H9 (cell line): Measurements from ENCODE around the gene PRPF40A. TPM values are rescaled to one million over a fixed set of nuclear protein-coding genes. Genes with fewer than 3 reads are reported as not detected.

Experiments used
- DNase-seq: peaks from one replicate; pipeline ENCODE4 v3.0.0-alpha.2; 2017
- H2AFZ ChIP-seq: one replicate; pipeline ENCODE4 v1.6.1; 2013; ENCODE audit warnings: mild to moderate bottlenecking, low read length, control low read depth, moderate library complexity
- H2AK5ac ChIP-seq: 2 replicates; pipeline ENCODE4 v1.6.1; 2013; ENCODE audit warnings: low read length, control low read depth, mixed read lengths; ENCODE audit not compliant: insufficient read length
- H2BK120ac ChIP-seq: one replicate; pipeline ENCODE4 v1.6.1; 2013; ENCODE audit warnings: low read depth, mild to moderate bottlenecking, low read length, control low read depth, inconsistent platforms; ENCODE audit not compliant: poor library complexity, severe bottlenecking
- H2BK12ac ChIP-seq: 2 replicates; pipeline ENCODE4 v1.6.1; 2013; ENCODE audit warnings: low read length, control low read depth, mixed read lengths, low read depth; ENCODE audit not compliant: insufficient read length
- H2BK15ac ChIP-seq: 2 replicates; pipeline ENCODE4 v1.6.1; 2013; ENCODE audit warnings: low read depth, low read length, control low read depth
- H2BK20ac ChIP-seq: one replicate; pipeline ENCODE4 v1.6.1; 2013; ENCODE audit warnings: low read depth, mild to moderate bottlenecking, low read length, control low read depth, inconsistent platforms; ENCODE audit not compliant: poor library complexity, severe bottlenecking
- H2BK5ac ChIP-seq: 2 replicates; pipeline ENCODE4 v1.6.1; 2013; ENCODE audit warnings: low read length, control low read depth, mixed read lengths; ENCODE audit not compliant: insufficient read length
- H3K14ac ChIP-seq: 2 replicates; pipeline ENCODE4 v1.6.1; 2013; ENCODE audit warnings: low read length, control low read depth; ENCODE audit not compliant: insufficient read depth
- H3K18ac ChIP-seq: 2 replicates; pipeline ENCODE4 v1.6.1; 2013; ENCODE audit warnings: low read depth, mild to moderate bottlenecking, mixed read lengths, low read length, control low read depth; ENCODE audit not compliant: insufficient read length
- H3K23ac ChIP-seq: 2 replicates; pipeline ENCODE4 v1.6.1; 2013; ENCODE audit warnings: low read length, control low read depth, mixed read lengths, low read depth; ENCODE audit not compliant: insufficient read length
- H3K23me2 ChIP-seq: 2 replicates; pipeline ENCODE4 v1.6.1; 2013; ENCODE audit warnings: low read depth, mild to moderate bottlenecking, mixed read lengths, low read length, control low read depth; ENCODE audit not compliant: insufficient read length, poor library complexity, severe bottlenecking
- H3K27ac ChIP-seq: 2 replicates; pipeline ENCODE4 v1.5.1; 2013; ENCODE audit warnings: low read length, control low read depth, mixed read lengths, low read depth; ENCODE audit not compliant: insufficient read length
- H3K27me3 ChIP-seq: 2 replicates; pipeline ENCODE4 v1.6.1; 2013; ENCODE audit warnings: low read length, control low read depth, inconsistent platforms; ENCODE audit not compliant: insufficient read depth
- H3K4ac ChIP-seq: 2 replicates; pipeline ENCODE4 v1.6.1; 2013; ENCODE audit warnings: low read depth, mild to moderate bottlenecking, control low read depth, inconsistent platforms, low read length, moderate library complexity
- H3K4me1 ChIP-seq: 2 replicates; pipeline ENCODE4 v1.6.1; 2013; ENCODE audit warnings: low read length, control low read depth, inconsistent platforms; ENCODE audit not compliant: insufficient read depth
- H3K4me2 ChIP-seq: 2 replicates; pipeline ENCODE4 v1.6.1; 2013; ENCODE audit warnings: low read length, control low read depth, mixed read lengths; ENCODE audit not compliant: insufficient read length, insufficient read depth
- H3K56ac ChIP-seq: 2 replicates; pipeline ENCODE4 v1.6.1; 2013; ENCODE audit warnings: low read depth, mild to moderate bottlenecking, mixed read lengths, low read length, control low read depth; ENCODE audit not compliant: insufficient read length
- H3K79me1 ChIP-seq: 2 replicates; pipeline ENCODE4 v1.6.1; 2013; ENCODE audit warnings: low read depth, mild to moderate bottlenecking, moderate library complexity, low read length, control low read depth, inconsistent platforms; ENCODE audit not compliant: insufficient read depth, poor library complexity, severe bottlenecking
- H3K79me2 ChIP-seq: 2 replicates; pipeline ENCODE4 v1.6.1; 2013; ENCODE audit warnings: low read length, control low read depth, inconsistent platforms; ENCODE audit not compliant: insufficient read depth
- H3K9ac ChIP-seq: 2 replicates; pipeline ENCODE4 v1.6.1; 2013; ENCODE audit warnings: low read length, control low read depth, mixed read lengths; ENCODE audit not compliant: insufficient read length; ENCODE audit errors: extremely low read depth
- H3K9me3 ChIP-seq: one replicate; pipeline ENCODE4 v1.6.1; 2013; ENCODE audit warnings: low read depth, low read length, inconsistent platforms; ENCODE audit not compliant: control insufficient read depth
- H3T11ph ChIP-seq: one replicate; pipeline ENCODE4 v1.6.1; 2013; ENCODE audit warnings: mild to moderate bottlenecking, low read length, control low read depth, inconsistent platforms
- H4K20me1 ChIP-seq: one replicate; pipeline ENCODE4 v1.6.1; 2013; ENCODE audit not compliant: control insufficient read depth, insufficient read length, insufficient read depth
- H4K5ac ChIP-seq: 2 replicates; pipeline ENCODE4 v1.6.1; 2013; ENCODE audit warnings: low read depth, mild to moderate bottlenecking, mixed read lengths, low read length, control low read depth; ENCODE audit not compliant: insufficient read length
- H4K8ac ChIP-seq: replicated peaks from 2 replicates; pipeline ENCODE4 v1.6.1; 2013; ENCODE audit warnings: low read length, control low read depth, mixed read lengths, low read depth; ENCODE audit not compliant: insufficient read length
- H4K91ac ChIP-seq: 2 replicates; pipeline ENCODE4 v1.6.1; 2013; ENCODE audit warnings: low read depth, mild to moderate bottlenecking, moderate library complexity, mixed read lengths, low read length, control low read depth; ENCODE audit not compliant: insufficient read length
- H3K27ac Mint-ChIP-seq, 3 experiments: 2 replicates in 2 of 3; 3 replicates in 1 of 3; pipeline ENCODE4 v1.8.0; 2020 to 2021; ENCODE audit warnings: mixed read lengths in 3 of 3, mild to moderate bottlenecking in 1 of 3, moderate library complexity in 1 of 3
- H3K27me3 Mint-ChIP-seq: 2 replicates; pipeline ENCODE4 v1.8.0; 2021; ENCODE audit warnings: low read depth, mild to moderate bottlenecking, moderate library complexity, mixed read lengths
- H3K36me3 Mint-ChIP-seq, 3 experiments: 2 replicates in 2 of 3; 3 replicates in 1 of 3; pipeline ENCODE4 v1.8.0; 2020 to 2021; ENCODE audit warnings: low read depth in 3 of 3, mixed read lengths in 3 of 3; ENCODE audit not compliant: insufficient read depth in 1 of 3
- H3K4me1 Mint-ChIP-seq, 2 experiments: 2 replicates each; pipeline ENCODE4 v1.8.0; 2020; ENCODE audit warnings: mixed read lengths in 2 of 2
- H3K4me3 Mint-ChIP-seq, 2 experiments: 2 replicates in 1 of 2; 3 replicates in 1 of 2; pipeline ENCODE4 v1.8.0; 2020 to 2021; ENCODE audit warnings: mild to moderate bottlenecking in 2 of 2, mixed read lengths in 2 of 2, moderate library complexity in 1 of 2
- H3K9me3 Mint-ChIP-seq, 2 experiments: 2 replicates in 1 of 2; 3 replicates in 1 of 2; pipeline ENCODE4 v1.8.0; 2020; ENCODE audit warnings: mild to moderate bottlenecking in 2 of 2, mixed read lengths in 2 of 2, moderate library complexity in 1 of 2
- WGBS: extraction: QIAGEN DNeasy Blood & Tissue Kit; methylation state at CpG from one replicate; pipeline ENCODE4 v1.1.7; 2013; ENCODE audit warnings: missing lambda C conversion rate, low lambda C conversion rate, mixed read lengths; ENCODE audit not compliant: insufficient read length; ENCODE audit errors: extremely low coverage; 5-methylcytosine and 5-hydroxymethylcytosine counted together
- total RNA-seq: library from RNA; stranded (reverse); gene quantifications from 2 replicates; pipeline ENCODE4 v1.2.1, GENCODE V29; 2021
- TF ChIP-seq, protein P1 (sequence below): fragments of 200-600 bp; sonication (generic); conservative IDR thresholded peaks from 3 replicates; pipeline ENCODE4 v1.8.0; 2021; ENCODE audit warnings: antibody characterized with exemption, mild to moderate bottlenecking

Gene PRPF40A
- total RNA-seq, 1 experiment from 2014 or later = 158 TPM

GRCh38 chr2:152609154-152609553, 108.1 kb downstream of the PRPF40A start:
- Mint-ChIP-seq H3K9me3 (no peaks in the 10 kb centered on the region), H3K36me3 (peaks cover 7 to 24% (median 23%) of the 10 kb centered on the region in 3 experiments; a peak in 6 of 7 replicates), H3K4me3 (no peak overlapping the region), H3K27me3 (no peaks in the 10 kb centered on the region), H3K27ac (no peak overlapping the region), H3K4me1 (no peaks in the 10 kb centered on the region)
- no peak overlapping the region for H2AK5ac ChIP-seq
- DNase-seq = no peak
- H2BK12ac ChIP-seq = no peak overlapping the region
- no peak overlapping the region for H2BK20ac ChIP-seq
- no peaks in the 10 kb centered on the region for H3K79me1 ChIP-seq
- H3K23ac ChIP-seq = no peak overlapping the region
- no CpG with 5 or more reads among the region's 2 CpGs for WGBS
- no peak overlapping the region for H3K4me2 ChIP-seq
- no peak overlapping the region for H2BK120ac ChIP-seq
- no peaks in the 10 kb centered on the region for H3K4me1 ChIP-seq
- no peaks in the 10 kb centered on the region for H4K20me1 ChIP-seq
- H3K27me3 ChIP-seq = no peaks in the 10 kb centered on the region
- no peaks in the 10 kb centered on the region for H3K9me3 ChIP-seq
- H3K23me2 ChIP-seq = no peaks in the 10 kb centered on the region
- H3T11ph ChIP-seq = no peak overlapping the region
- no peak overlapping the region for H4K8ac ChIP-seq
- no peak overlapping the region for H4K5ac ChIP-seq
- H3K9ac ChIP-seq = no peak overlapping the region
- H3K56ac ChIP-seq = no peak overlapping the region
- TF ChIP-seq, protein P1, sequence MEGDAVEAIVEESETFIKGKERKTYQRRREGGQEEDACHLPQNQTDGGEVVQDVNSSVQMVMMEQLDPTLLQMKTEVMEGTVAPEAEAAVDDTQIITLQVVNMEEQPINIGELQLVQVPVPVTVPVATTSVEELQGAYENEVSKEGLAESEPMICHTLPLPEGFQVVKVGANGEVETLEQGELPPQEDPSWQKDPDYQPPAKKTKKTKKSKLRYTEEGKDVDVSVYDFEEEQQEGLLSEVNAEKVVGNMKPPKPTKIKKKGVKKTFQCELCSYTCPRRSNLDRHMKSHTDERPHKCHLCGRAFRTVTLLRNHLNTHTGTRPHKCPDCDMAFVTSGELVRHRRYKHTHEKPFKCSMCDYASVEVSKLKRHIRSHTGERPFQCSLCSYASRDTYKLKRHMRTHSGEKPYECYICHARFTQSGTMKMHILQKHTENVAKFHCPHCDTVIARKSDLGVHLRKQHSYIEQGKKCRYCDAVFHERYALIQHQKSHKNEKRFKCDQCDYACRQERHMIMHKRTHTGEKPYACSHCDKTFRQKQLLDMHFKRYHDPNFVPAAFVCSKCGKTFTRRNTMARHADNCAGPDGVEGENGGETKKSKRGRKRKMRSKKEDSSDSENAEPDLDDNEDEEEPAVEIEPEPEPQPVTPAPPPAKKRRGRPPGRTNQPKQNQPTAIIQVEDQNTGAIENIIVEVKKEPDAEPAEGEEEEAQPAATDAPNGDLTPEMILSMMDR = no peak
- no peak overlapping the region for H3K14ac ChIP-seq
- H2AFZ ChIP-seq = no peak overlapping the region
- no peak overlapping the region for H3K18ac ChIP-seq
- H3K4ac ChIP-seq = no peak overlapping the region
- H3K79me2 ChIP-seq = no peaks in the 10 kb centered on the region
- no peak overlapping the region for H4K91ac ChIP-seq
- no peak overlapping the region for H2BK5ac ChIP-seq
- H2BK15ac ChIP-seq = no peak overlapping the region
- no peak overlapping the region for H3K27ac ChIP-seq
